Ovary (tissue), 3 donors: ENCODE results near the gene ZRANB1.

Experiments
- POLR2A ChIP-seq: fragments of 450-650 bp; IDR thresholded peaks from one replicate; pipeline ENCODE4 v1.6.1; 2017; ENCODE audit warnings: antibody characterized with exemption, mild to moderate bottlenecking, moderate library complexity
- TF ChIP-seq, protein P1 (sequence below), 3 donors: fragments of 450-650 bp in 2 of 3; fragments of 200-600 bp in 1 of 3; IDR thresholded peaks; one replicate each; pipeline versions ENCODE4 v1.5.1 to v1.8.0; 2016 to 2022; ENCODE audit warnings: antibody characterized with exemption in 3 of 3, mild to moderate bottlenecking in 1 of 3
- donor health status: DM: no; HTN: no; CAD: no.

DNA sequence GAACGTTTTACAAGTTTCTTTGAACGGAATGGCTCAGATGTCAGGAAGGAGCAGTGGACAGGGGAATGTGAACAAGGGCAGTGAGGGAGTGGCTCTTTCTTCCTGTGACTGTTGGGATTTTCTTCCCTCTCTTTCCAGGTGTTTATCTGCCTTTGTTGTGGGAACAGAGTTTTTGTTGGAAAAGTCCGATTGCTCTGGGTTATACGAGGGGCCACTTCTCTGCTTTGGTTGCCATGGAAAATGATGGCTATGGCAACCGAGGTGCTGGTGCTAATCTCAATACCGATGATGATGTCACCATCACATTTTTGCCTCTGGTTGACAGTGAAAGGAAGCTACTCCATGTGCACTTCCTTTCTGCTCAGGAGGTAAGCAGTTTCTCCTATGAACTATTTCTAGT, 41.4 kb downstream of the ZRANB1 start:
- TF ChIP-seq POLR2A, result no peak
- TF ChIP-seq, protein P1, sequence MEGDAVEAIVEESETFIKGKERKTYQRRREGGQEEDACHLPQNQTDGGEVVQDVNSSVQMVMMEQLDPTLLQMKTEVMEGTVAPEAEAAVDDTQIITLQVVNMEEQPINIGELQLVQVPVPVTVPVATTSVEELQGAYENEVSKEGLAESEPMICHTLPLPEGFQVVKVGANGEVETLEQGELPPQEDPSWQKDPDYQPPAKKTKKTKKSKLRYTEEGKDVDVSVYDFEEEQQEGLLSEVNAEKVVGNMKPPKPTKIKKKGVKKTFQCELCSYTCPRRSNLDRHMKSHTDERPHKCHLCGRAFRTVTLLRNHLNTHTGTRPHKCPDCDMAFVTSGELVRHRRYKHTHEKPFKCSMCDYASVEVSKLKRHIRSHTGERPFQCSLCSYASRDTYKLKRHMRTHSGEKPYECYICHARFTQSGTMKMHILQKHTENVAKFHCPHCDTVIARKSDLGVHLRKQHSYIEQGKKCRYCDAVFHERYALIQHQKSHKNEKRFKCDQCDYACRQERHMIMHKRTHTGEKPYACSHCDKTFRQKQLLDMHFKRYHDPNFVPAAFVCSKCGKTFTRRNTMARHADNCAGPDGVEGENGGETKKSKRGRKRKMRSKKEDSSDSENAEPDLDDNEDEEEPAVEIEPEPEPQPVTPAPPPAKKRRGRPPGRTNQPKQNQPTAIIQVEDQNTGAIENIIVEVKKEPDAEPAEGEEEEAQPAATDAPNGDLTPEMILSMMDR (IDR thresholded peaks at IDR 0.05), result no peak
